A549 (cell line): ENCODE results near the gene NAT10. TPM values are rescaled to one million over a fixed set of nuclear protein-coding genes. Genes with fewer than 3 reads are reported as not detected.
"Not testable (repeated sequence)": the region's sequence is repeated elsewhere in the genome, so short reads cannot be mapped to it uniquely, and the experiment has no call there.

ENCODE experiments used
- ATAC-seq, 2 experiments: fragments of 200-7000 bp in 1 of 2; fragments of >200 bp in 1 of 2; cut with Nextera tagmentation in 1 of 2; cut with Tn5 transposase in 1 of 2; 3 replicates each; pipeline versions ENCODE4 v1.8.0 to v1.9.1; 2018 to 2020; ENCODE audit warnings: mild to moderate bottlenecking in 1 of 2, moderate library complexity in 1 of 2
- CTCF ChIA-PET: fragments of 300-600 bp; sonication (Branson Sonifier 250); formaldehyde crosslinking; extraction: SDS; loops from one replicate; lab custom pipeline; 2021; ENCODE audit warnings: antibody characterized with exemption, inconsistent platforms; lab: Yijun Ruan, JAX
- POLR2A ChIA-PET: fragments of 350-600 bp; formaldehyde crosslinking; extraction: SDS; loops from one replicate; lab custom pipeline; 2021; ENCODE audit warnings: antibody characterized with exemption, inconsistent platforms; lab: Yijun Ruan, JAX
- DNase-seq, 2 experiments: peaks; one replicate each; pipeline versions ENCODE4 v3.0.0 to v3.0.0-alpha.2; 2011 to 2016; ENCODE audit warnings: low read depth in 1 of 2, low spot score in 1 of 2
- FAIRE-seq: peaks from 2 replicates; lab custom pipeline; 2011; peaks lifted over from hg19 to GRCh38; lab: Jason Lieb, UNC
- H3K27ac ChIP-seq, 2 experiments: fragments of >200 bp; sonication (Bioruptor Twin); formaldehyde crosslinking; 3 replicates each; pipeline ENCODE4 v1.5.1; 2016 to 2017
- H3K4me1 ChIP-seq: fragments of >200 bp; sonication (Bioruptor Twin); formaldehyde crosslinking; 3 replicates; pipeline ENCODE4 v1.6.1; 2016
- H3K4me2 ChIP-seq: fragments of >200 bp; sonication (Bioruptor Twin); formaldehyde crosslinking; 3 replicates; pipeline ENCODE4 v1.6.1; 2016
- H3K4me3 ChIP-seq: fragments of >200 bp; sonication (Bioruptor Twin); formaldehyde crosslinking; 3 replicates; pipeline ENCODE4 v1.5.1; 2016
- H3K9me3 ChIP-seq: fragments of >200 bp; sonication (Bioruptor Twin); formaldehyde crosslinking; 3 replicates; pipeline ENCODE4 v1.6.1; 2016
- ATOH8 ChIP-seq: fragments of 250-450 bp; sonication (Bioruptor Pico); IDR thresholded peaks from 2 replicates; pipeline ENCODE4 v1.5.0; 2020; ENCODE audit warnings: low read depth, mild to moderate bottlenecking, moderate library complexity
- BCL3 ChIP-seq: fragments of >200 bp; sonication (Bioruptor Twin); formaldehyde crosslinking; IDR thresholded peaks from 3 replicates; pipeline ENCODE4 v1.6.1; 2016
- CEBPB ChIP-seq, 2 experiments: fragments of >200 bp in 1 of 2; sonication (Bioruptor Twin) in 1 of 2; formaldehyde crosslinking in 1 of 2; IDR thresholded peaks; 2 replicates each; pipeline ENCODE4 v1.6.1; 2012 to 2016
- EHF ChIP-seq: fragments of 250-450 bp; sonication (Bioruptor Pico); IDR thresholded peaks from 2 replicates; pipeline ENCODE4 v1.5.0; 2020; ENCODE audit warnings: mild to moderate bottlenecking
- ESRRA ChIP-seq: fragments of 150-350 bp; IDR thresholded peaks from 2 replicates; pipeline ENCODE4 v1.6.1; 2014; ENCODE audit warnings: mild to moderate bottlenecking, low read length, borderline replicate concordance
- FOSB ChIP-seq: fragments of 250-450 bp; sonication (Bioruptor Pico); IDR thresholded peaks from 2 replicates; pipeline ENCODE4 v1.5.0; 2020; ENCODE audit warnings: mild to moderate bottlenecking, moderate library complexity
- FOSL2 ChIP-seq, 2 experiments: fragments of 450-650 bp in 1 of 2; fragments of >200 bp in 1 of 2; sonication (Bioruptor Twin) in 1 of 2; formaldehyde crosslinking; IDR thresholded peaks; 2 replicates each; pipeline versions ENCODE4 v1.5.0 to v1.6.1; 2016 to 2020; ENCODE audit warnings: mild to moderate bottlenecking in 1 of 2, moderate library complexity in 1 of 2
- HEYL ChIP-seq: fragments of 250-450 bp; sonication (Bioruptor Pico); IDR thresholded peaks from 2 replicates; pipeline ENCODE4 v1.8.0; 2021; ENCODE audit warnings: mild to moderate bottlenecking, moderate library complexity
- JUN ChIP-seq, 2 experiments: fragments of >200 bp; sonication (Bioruptor Twin); formaldehyde crosslinking; IDR thresholded peaks; 2 replicates in 1 of 2; 3 replicates in 1 of 2; pipeline ENCODE4 v1.6.1; 2016 to 2017
- NFE2L2 ChIP-seq: fragments of 150-350 bp; conservative IDR thresholded peaks from 2 replicates; pipeline ENCODE4 v1.6.1; 2014; ENCODE audit warnings: low read length
- RAD21 ChIP-seq, 2 experiments: fragments of >200 bp in 1 of 2; sonication (Bioruptor Twin) in 1 of 2; formaldehyde crosslinking in 1 of 2; IDR thresholded peaks in 1 of 2; conservative IDR thresholded peaks in 1 of 2; 2 replicates in 1 of 2; 3 replicates in 1 of 2; pipeline ENCODE4 v1.6.1; 2012 to 2018; ENCODE audit warnings: inconsistent platforms in 1 of 2
- SREBF2 ChIP-seq: fragments of 450-650 bp; IDR thresholded peaks from 2 replicates; pipeline ENCODE4 v1.6.1; 2014; ENCODE audit warnings: mild to moderate bottlenecking, moderate library complexity
- USF2 ChIP-seq: fragments of 450-650 bp; IDR thresholded peaks from 2 replicates; pipeline ENCODE4 v1.6.1; 2014; ENCODE audit warnings: antibody characterized with exemption
- WGBS: methylation state at CpG from one replicate; pipeline ENCODE4 v1.1.6; 2017; ENCODE audit errors: missing lambda C conversion rate; 5-methylcytosine and 5-hydroxymethylcytosine counted together
- polyA plus RNA-seq, 4 experiments: library from polyadenylated mRNA; depleted of rRNA in 3 of 4; stranded (reverse); fragments of >200 nt; fragmentation: RNase III in 1 of 4; extraction: RNeasy Plus Mini Kit Qiagen cat#74134 plus additional on column Dnase treatment in 1 of 4; gene quantifications; 2 replicates in 3 of 4; 3 replicates in 1 of 4; pipeline ENCODE4 v1.2.3, GENCODE V29; 2011 to 2017
- TF ChIP-seq, protein P1 (sequence below): fragments of 200-600 bp; sonication (generic); IDR thresholded peaks from 2 replicates; pipeline ENCODE4 v1.6.1; 2016; ENCODE audit warnings: antibody characterized with exemption, mild to moderate bottlenecking, moderate library complexity
- TF ChIP-seq, protein P2 (sequence below): IDR thresholded peaks from 2 replicates; pipeline ENCODE4 v1.6.1; 2012

The NAT10 gene
- polyA plus RNA-seq, 2 of the 4 experiments (the other 2 are of a cell fraction) = 38.6 to 59.3 TPM

DNA sequence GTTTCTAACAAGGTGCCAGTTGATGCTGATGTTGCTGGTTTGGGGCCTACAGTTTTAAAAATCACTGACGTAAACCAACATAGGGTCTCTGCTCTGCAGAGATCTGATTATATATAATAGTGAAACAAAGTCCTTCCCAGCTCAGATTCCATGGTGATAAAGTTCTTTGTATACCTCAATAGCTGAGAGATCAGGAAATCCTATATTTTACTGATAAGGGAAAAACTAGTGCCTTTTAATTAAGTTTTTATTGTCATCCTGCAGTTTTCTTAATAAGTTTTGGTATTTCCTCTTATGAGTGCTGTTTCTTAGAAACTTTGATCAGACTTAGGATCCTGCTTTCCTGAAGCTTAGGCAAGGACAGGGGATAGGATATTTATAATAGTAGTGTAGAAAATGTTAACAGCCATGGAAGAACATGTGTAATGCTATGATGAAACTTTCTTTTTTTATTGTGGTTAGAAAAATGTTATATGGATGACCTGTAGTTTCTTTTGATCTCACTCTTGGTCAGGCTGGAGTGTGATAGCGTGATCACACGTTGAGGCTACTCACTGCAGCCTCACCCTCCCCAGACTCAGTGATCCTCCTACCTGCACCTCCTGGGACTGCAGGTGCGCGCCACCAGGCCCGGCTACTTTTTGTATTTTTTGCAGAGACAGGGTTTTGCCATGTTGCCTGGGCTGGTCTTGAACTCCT lies 39.8 kb upstream of the NAT10 start:
- POLR2A ChIA-PET = interaction anchor here (1.9 kb wide), 1 partner anchor 14 kb away, joined by 5 read pairs; the partner anchor contains the start of gene CAPRIN1
- DNase-seq (no peak), ATAC-seq (peak in 1 of 2 experiments; percentile 52; a peak in 2 of 6 replicates), FAIRE-seq (no peak)
- CTCF ChIA-PET = interaction anchor here (0.7 to 1.8 kb wide), 2 partner anchors 9 to 75 kb away, joined by 3 to 6 read pairs; no protein-coding TSS in a partner anchor
- no peak overlapping the region for H3K4me3 ChIP-seq
- WGBS = 93% methylated on average over 6 of the region's 6 CpGs
- H3K4me2 ChIP-seq = no peak overlapping the region
- no peaks in the 10 kb centered on the region for H3K9me3 ChIP-seq
- H3K4me1 ChIP-seq = peaks cover 28% of the 10 kb centered on the region
- no peak overlapping the region for H3K27ac ChIP-seq
- TF ChIP-seq CEBPB (IDR thresholded peaks at IDR 0.05) = no peak
- TF ChIP-seq NFE2L2 = no peak
- TF ChIP-seq USF2 = no peak
- TF ChIP-seq BCL3 = no peak
- no peak for TF ChIP-seq FOSL2 (IDR thresholded peaks at IDR 0.05)
- no peak for TF ChIP-seq FOSL2 (CRISPR knock-in tag; IDR thresholded peaks at IDR 0.05)
- TF ChIP-seq ESRRA = no peak
- TF ChIP-seq, protein P1, sequence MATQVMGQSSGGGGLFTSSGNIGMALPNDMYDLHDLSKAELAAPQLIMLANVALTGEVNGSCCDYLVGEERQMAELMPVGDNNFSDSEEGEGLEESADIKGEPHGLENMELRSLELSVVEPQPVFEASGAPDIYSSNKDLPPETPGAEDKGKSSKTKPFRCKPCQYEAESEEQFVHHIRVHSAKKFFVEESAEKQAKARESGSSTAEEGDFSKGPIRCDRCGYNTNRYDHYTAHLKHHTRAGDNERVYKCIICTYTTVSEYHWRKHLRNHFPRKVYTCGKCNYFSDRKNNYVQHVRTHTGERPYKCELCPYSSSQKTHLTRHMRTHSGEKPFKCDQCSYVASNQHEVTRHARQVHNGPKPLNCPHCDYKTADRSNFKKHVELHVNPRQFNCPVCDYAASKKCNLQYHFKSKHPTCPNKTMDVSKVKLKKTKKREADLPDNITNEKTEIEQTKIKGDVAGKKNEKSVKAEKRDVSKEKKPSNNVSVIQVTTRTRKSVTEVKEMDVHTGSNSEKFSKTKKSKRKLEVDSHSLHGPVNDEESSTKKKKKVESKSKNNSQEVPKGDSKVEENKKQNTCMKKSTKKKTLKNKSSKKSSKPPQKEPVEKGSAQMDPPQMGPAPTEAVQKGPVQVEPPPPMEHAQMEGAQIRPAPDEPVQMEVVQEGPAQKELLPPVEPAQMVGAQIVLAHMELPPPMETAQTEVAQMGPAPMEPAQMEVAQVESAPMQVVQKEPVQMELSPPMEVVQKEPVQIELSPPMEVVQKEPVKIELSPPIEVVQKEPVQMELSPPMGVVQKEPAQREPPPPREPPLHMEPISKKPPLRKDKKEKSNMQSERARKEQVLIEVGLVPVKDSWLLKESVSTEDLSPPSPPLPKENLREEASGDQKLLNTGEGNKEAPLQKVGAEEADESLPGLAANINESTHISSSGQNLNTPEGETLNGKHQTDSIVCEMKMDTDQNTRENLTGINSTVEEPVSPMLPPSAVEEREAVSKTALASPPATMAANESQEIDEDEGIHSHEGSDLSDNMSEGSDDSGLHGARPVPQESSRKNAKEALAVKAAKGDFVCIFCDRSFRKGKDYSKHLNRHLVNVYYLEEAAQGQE = no peak
- TF ChIP-seq ATOH8 (CRISPR knock-in tag) = no peak
- TF ChIP-seq EHF (CRISPR knock-in tag) = no peak
- no peak for TF ChIP-seq JUN (IDR thresholded peaks at IDR 0.05)
- TF ChIP-seq, protein P2, sequence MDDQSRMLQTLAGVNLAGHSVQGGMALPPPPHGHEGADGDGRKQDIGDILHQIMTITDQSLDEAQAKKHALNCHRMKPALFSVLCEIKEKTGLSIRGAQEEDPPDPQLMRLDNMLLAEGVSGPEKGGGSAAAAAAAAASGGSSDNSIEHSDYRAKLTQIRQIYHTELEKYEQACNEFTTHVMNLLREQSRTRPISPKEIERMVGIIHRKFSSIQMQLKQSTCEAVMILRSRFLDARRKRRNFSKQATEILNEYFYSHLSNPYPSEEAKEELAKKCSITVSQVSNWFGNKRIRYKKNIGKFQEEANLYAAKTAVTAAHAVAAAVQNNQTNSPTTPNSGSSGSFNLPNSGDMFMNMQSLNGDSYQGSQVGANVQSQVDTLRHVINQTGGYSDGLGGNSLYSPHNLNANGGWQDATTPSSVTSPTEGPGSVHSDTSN = no peak
- no peak for TF ChIP-seq RAD21 (conservative IDR thresholded peaks at IDR 0.05 in 1 of 2, IDR thresholded peaks at IDR 0.05 in 1 of 2)
- TF ChIP-seq HEYL (CRISPR knock-in tag) = no peak
- TF ChIP-seq FOSB = no peak
- TF ChIP-seq SREBF2 = no peak

DNA sequence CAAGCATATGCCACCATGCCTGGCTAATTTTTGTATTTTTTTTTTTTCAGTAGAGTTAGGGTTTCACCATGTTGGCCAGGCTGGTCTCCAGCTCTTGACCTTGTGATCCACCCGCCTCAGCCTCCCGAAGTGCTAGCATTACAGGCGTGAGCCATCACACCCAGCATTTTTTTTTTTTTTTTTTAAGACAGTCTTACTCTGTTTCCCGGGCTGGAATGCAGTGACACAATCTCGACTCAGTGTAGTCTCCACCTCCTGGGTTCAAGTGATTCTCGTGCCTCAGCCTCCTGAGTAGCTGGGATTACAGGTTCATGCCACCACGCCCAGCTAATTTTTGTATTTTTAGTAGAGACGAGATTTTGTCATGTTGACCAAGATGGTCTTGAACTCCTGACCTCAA lies 38.7 kb upstream of the NAT10 start:
- peaks cover 28% of the 10 kb centered on the region for H3K4me1 ChIP-seq
- not testable (repeated sequence) for H3K4me2 ChIP-seq, ATAC-seq, H3K9me3 ChIP-seq, FAIRE-seq, H3K27ac ChIP-seq, DNase-seq, H3K4me3 ChIP-seq
- ChIA-PET POLR2A (interaction anchor here (1.9 kb wide), 1 partner anchor 15 kb away, joined by 5 read pairs; the partner anchor contains the start of gene CAPRIN1), CTCF (interaction anchor here (0.7 to 1.8 kb wide), 3 partner anchors 10 to 693 kb away, joined by 3 to 6 read pairs (median 4); no protein-coding TSS in a partner anchor)
- 81% methylated on average over 8 of the region's 8 CpGs for WGBS
